ENCODE results near the gene PLA2G4B.

Gene PLA2G4B

DNA sequence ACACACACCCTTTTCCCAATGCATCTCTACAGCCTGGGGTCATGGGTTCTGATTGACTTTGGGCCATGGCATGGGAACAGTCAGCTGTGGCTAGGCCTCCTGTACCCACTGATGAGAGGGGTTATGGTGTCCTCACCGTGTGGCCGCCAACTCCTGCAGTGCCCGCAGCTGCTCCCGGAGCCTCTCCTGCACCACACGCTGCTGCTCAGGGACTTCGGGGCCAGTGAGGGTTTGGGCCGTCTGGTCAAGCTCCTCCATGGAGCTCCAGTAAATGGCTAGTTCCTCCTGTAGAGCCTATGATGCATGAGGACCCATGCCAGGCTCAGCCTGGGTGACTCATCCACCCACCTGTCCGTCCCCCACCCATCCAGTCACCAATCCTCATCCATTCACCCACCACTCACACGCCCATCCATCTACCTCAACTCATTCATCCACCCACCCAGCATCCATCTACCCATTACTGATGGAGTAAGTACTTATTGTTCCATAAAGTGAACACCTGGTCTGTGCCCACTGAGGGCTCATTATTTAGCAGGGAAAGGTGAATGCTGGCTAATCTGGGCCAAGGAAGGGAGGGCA is 33.6 kb downstream of the PLA2G4B start:
- DNase-seq, result no peak

DNA sequence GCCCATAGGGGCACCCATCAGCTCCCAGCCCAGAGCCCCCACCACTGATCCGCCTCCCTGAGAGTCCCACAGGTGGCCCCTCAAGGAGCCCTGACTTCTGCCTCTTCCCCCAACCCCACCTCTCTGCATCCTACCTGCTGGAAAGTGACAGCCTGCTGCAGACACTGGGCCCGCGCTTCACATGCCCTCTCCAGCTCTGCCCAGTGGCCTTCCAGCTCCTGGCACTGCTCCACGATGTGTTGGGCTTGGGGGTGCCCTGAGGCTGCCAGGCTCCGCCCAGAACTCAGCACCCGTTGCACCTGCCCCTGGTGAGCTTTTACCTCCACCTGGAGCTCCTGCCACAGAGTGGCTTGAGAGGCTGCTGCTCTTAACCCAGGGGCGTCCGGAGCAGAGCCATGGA is 35.1 kb downstream of the PLA2G4B start:
- DNase-seq, result no peak

DNA sequence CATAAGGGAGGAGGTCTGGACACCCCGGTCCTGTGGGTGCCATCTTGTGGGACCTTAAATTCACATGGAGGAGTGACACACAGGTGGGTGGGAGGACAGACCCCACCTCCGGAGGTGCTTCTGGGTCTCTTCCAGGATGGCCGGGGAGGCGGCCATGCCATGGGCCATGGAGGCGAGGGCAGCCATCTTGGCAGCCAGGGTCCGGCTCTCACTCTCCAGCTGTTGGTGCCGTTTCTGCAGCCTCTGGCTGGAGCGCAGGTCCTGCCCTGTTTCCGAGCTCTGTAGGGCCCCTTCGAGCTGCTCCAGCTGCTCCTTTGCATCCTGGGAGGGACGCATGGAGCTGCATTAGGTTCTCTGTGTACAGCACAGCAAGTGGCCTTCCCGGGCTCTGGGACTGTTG is 36.1 kb downstream of the PLA2G4B start:
- no peak for DNase-seq

DNA sequence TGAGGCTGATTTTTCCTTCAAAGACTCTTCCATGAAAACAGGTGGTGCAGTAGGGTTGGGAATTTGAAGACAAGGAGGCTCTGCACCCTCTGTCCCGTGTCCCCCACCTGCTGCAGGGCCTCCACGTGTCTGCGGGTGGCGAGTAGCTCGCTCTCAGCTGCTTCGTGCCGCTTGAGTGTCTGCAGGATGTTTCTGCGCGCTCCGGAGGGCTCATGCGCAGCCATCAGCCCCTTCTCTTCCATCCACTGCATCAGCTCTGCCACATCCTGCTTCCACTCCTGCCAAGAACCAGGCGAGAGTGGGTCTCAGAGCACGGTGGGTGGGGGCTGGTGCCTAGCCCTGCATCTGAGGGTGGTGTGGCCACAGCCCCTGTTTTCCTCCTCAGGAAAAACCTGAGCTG is 37.4 kb downstream of the PLA2G4B start:
- DNase-seq, result no peak

DNA sequence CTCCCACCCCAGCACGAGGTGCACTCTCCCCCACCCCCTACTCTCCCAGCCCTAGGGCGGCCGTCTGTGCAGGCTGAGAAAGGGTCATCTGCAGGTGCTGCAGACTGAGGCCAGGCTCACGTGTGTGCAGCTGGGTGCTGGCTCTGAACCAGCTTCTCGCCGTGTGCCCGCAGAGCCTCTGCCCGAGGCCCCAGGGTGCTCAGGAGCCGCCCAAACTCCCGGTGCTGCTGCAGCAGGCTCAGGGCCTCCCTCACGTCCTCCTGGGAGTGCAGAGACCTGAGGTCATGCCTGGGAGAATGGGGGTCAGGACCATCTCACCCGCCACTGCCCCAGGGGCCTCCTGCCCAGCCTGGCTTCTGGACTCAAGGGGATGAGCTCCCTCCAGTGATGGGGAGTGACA is 38.0 kb downstream of the PLA2G4B start:
- DNase-seq, result no peak

DNA sequence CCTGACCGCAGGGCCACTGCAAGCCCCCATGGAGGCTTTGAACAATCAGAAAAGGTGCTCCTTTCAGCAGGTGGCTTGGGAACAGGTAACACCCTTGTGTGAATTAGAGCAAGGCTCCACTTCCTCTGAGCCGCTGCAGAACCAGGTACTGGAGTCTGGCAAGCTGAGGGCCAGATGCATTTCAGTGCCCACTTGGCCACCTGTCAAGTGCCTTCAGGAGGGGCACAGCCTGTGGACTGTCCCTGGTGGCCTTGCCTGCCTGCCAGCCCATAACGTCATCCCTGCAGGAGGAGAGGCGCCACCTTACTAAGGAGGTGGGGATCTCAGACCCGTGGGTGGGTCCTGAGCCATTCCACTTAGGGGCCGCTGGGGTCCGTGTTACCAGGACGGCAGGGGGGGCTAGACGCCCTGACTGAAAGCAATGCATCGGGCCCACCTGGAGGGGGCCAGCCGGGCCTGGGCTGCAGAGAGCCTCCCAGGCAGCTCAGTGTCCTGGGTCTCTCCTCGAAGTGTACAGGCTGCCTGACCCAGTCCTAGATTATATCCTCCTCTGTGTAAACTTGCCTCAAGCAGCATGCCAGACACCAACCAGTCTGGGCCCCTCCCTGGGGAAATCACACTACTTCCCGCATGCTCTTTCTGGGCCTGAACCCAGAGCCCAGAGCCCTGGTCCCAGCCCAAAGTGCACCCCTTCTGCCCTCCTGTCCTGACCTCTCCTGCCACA is 39.1 kb downstream of the PLA2G4B start:
- DNase-seq, result no peak

DNA sequence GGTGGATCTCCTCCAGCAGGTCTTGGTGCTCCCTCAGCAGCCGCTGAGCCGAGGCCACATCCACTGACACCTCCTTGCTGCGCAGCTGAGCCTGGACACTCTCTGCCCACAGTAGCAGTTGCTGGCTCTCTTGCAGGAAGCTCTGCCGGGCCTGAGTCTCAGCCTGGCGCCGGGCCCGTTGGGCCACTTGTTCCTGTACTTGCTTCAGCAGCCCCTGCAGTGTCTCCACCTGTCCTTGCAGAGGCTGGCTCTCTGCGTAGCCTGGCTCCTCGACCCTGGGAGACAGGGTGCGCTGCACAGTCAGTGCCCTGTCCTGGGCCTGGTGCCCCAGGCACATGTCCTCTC is 39.7 kb downstream of the PLA2G4B start:
- no peak for DNase-seq

DNA sequence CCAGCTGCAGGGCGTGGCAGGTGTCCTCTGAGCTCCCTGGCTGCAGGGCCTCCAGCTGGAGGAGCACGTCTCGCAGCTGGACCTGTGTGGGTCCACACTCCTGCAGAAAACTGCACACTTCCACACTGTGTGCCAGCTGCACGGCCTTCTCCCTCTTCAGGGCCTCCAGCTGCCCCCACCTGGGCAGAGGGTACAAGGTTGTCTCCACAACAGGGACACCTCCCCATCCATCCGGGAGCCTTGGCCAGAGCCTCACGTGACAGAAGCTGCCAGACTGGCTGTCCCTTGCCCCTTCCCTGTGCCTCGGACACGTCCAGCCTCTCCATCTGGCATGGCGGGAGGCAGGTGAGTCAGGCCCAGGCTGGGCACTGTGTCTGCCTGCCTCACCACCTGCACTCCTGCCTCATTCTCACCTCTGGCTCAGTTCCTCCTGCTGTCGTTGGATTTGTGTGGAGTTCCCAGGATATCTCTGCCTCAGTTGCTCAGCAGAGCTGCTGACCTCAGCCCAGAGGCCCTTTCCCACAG is 40.7 kb downstream of the PLA2G4B start:
- DNase-seq, result no peak

DNA sequence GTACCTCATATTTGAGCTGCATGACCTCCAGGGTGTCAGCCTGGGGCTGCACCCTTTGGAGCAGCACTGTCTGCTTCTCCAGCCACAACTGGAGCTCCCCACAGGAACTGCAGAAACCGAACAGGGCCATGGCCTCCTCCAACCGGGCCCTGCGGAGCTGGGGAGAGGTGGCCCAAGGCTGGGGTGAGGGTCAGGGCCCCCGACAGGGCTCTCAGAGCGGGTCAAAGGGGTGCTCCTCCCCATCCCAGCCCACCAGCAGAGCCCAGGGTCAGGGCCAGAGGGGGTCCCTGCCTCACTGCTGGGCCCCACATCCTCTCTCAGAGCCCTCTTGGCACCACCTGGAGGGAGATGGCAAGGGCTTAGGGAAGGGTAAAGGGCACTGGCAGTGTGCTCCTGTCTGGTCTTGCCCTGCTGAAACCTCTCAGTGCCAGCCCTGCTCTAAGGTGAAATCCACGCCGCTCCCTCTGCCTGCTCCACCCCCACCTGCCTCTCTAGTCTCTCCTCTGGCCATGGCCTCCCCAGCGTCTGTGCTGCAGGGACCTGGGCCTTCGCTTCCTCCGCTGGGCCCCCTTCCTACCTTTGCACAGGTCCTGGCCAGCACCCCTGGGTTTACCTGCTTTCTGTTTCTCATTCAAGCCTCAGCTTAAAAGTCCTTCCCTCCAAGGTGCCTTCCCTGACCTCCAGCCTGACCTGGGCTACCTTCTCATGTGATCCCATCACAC is 41.7 kb downstream of the PLA2G4B start:
- no peak for DNase-seq

DNA sequence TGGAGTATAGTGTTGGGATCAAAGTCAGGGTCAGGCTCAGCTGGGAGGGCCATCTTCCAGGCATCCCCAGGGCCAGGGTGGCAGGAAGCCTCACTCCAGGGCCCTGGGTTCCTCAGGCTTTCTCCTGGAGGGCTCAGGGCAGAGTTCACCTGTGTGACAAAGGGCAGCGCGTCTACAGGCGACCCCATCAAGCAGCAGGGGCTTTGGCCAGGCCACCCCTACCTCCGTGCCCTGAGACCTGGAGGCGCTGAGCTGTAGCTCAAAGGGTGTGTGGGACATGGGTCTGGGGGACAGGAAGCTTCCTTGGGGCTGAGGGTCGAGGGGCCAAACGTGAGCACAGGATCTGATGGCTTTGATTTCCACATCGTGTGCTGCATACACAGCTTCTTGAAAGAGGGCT is 42.4 kb downstream of the PLA2G4B start:
- no peak for DNase-seq

DNA sequence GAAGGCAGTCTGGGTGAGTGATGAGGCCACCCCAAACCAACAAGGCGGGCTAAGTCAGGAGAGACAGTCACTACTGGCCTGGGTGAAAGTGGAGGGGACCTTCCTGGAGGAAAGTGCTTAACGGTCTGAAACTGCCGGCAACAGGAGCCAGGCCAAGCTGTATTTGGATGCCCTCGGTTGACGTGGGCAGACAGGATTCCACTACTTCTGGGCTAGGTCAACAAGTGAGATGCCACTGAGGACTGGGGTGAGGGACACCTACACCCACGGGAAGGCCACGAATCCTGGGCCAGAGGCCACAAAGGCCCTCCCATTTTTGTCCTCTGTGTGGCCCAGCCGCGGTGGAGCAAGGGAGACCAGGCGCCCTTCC is 42.9 kb downstream of the PLA2G4B start:
- no peak for DNase-seq

DNA sequence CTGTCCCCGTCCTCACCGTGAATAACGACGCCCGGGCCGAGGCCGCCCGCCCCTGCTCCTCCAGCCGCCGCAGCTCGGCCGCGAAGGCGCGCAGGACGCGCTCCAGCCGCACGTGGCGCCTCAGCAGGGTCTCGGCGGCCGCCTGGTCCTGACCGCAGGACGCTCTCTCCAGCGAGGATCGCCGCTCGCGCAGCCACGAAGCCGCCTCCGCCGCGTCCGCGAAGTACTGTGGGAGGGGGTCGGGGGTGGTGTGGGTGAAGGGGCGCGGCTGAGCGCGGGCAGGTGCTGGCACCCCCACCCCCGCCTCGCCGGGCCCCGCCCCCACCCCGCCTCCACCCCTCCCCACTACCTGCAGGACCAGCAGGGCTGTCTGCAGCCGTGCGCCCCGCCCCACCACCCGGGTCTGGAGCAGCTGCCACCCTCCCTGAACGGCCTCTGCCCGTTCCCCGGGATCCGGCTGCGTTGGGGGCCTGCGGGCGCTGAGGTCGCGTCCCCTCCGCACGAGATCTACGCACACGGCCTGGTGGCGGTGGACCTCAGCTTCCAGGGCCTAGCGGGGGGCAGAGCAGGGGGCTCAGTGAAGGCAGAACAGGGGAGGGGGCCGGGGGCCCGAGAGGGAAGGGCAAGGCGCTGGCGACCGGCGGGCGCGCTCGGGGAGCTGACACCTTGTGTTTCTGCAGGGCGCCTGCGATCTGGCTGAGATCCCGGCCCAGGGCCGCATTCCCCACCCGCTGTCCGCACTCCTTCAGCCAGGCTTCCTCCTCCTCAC is 43.5 kb downstream of the PLA2G4B start:
- DNase-seq, result no peak

DNA sequence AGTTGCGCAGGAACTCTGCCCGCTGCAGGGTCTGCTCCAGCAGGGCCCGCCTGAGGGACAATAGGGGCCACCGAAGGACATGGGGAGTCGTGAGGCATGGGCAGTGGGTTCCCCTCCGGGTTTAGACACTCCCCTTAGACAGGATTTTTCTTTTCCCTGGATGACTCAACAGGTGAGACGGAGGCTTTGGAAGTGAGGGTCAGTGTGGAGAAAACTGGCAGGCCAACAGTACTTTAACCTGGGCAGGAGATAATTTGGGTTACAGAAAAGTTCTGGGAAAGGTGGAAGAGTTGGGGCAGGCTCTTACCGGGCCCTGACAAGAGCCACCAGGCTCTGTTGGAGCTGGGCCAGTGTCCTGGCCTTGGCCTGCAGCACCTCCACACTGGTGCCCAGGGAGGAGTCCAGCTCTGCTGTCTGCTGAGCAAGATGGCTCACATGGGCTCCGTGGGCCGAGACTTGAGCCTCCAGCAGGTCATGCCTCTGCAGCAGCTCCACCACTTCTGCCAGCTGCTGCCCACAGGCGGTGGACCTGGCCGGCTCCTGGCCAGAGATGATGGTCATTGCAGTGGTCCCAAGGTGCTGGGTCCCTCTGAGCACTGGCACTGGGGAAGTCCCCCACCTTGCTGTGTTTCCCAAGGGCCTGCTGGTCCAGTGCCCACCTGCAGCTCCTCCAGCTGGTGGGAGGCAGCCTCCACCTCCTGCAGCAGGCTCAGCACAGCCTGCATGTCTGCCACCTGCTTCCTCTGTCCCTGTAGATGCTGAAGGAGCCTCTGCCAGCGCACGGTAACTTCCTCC is 44.2 kb downstream of the PLA2G4B start:
- no peak for DNase-seq

DNA sequence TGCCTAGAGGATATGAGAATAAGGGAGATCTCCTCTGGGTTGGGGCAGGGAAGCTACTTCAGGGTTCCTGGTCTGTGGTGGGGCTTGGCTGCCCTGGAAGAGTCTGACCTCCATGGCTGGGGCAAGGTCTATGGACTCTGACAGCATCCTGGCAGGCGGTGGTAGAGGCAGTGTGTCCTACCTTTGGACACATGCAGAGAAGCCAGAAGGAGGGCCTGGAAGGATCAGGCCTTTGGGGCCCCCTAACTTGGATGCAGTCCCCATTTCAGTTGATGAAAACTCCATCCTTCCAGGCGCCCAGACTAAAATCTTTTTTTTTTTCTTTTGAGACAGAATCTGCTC is 44.8 kb downstream of the PLA2G4B start:
- DNase-seq, result no peak

DNA sequence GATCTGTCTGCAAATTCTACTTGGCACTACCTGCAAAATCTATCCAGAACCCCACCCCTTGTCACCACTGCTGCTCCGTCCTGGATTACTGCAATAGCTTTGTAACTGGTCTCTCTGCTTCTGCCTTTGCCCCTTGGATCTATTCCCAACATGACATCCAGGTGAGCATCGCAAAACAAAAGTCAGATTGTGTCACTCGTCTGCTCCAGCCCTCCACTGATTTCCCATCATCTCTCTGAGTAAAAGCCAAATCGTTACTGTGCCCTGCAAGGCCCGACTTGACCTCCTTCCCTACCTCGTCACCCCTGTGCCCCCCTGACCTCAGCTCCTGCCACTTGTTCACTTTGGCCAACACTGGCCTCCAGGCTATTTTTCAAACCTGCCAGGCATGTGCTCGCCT is 45.8 kb downstream of the PLA2G4B start:
- no peak for DNase-seq

DNA sequence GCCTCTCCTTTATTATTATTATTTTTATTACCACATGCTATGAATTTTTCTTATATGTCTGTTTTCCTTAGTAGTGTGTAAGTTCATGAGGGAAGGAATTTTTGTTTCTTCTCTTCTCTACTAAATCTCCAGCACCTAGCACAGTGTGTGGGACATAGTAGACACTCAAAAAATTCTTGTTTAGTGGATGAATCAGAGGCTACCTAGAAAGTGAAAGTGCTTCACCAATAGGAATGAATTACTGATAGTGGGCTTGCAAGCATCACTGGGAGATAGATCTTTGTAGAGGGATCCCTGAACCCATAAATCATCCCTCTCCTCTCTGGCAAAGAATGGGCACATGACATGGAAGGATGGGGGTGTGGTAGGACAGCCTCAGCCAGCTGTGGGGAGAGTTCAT is 46.7 kb downstream of the PLA2G4B start:
- no peak for DNase-seq

DNA sequence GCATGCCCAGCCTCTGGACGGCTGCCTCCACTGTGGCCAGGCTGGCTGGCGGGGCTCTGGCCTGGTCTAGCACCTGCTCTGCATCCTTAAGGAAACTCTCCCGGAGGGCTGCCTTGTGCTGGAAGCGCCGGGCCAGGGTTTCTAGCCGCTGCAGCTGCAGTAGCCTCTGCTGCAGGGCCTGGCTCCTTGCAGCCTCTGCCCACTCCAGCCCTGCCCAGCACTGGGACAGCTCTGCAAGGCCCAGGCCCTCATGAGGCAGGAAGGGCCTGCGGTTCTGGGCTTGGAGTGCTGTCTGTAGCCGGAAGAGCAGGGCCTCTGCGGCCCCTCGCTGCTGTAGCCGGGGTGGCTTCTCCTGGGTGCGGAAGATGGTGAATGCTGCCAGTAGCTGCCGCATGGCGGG is 47.2 kb downstream of the PLA2G4B start:
- no peak for DNase-seq

DNA sequence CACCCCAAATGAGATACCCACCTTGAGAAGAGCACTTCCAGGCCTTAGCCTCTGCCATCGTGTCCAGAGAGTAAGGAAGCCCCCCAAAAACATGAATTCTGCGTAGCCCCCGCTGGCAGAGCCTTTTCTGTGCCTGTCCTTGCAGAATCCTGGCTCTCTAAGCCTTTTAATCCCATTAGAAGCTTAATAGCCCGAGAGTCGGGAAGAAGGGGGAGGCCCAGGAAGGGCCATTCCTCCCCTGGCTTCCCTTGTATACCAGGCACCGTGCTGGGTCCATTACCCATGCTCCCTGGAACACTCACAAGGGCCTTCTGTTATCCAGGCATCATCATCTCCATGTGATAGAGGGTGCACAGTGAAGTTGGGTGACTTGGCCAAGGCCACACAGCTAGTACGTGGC is 48.1 kb downstream of the PLA2G4B start:
- no peak for DNase-seq

DNA sequence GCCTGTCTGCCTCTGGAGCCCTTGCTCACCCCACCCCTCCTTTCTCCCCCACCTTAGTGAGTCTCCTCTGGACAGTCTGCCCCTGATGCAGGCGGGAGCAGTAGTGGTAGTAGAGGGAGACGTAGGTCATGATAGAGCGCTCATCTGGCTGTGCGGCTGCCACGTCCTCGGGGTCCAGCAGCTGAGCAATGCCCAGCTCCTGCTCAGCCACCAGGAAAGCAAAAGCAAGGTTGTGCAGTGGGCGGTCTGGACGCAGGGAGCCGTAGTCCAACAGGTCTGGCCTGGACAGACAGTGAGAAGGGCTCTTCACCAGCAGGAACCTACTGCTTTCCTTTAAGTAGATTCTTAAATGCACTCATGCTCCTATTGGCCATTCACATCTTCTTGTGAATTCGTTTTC is 48.5 kb downstream of the PLA2G4B start:
- DNase-seq, result no peak

DNA sequence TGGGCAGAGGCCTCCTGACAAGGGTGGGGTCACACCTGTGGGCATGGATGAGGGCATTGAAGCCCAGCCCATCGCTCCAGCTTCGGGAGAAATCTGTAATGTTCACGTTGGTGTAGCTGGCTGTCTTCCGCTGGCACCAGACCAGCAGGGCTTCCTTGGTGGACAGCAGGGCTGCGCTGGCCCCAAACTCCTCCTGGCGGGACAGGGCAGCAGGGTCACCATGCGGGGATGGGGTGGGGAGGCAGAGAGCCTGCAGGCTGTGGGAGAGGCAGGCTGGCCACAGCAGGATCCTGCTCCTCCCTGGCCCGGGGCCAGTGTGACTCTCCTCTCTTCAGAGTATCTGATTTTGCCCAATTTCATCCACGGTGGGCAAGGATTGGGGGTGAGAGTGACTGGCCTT is 49.2 kb downstream of the PLA2G4B start:
- no peak for DNase-seq

DNA sequence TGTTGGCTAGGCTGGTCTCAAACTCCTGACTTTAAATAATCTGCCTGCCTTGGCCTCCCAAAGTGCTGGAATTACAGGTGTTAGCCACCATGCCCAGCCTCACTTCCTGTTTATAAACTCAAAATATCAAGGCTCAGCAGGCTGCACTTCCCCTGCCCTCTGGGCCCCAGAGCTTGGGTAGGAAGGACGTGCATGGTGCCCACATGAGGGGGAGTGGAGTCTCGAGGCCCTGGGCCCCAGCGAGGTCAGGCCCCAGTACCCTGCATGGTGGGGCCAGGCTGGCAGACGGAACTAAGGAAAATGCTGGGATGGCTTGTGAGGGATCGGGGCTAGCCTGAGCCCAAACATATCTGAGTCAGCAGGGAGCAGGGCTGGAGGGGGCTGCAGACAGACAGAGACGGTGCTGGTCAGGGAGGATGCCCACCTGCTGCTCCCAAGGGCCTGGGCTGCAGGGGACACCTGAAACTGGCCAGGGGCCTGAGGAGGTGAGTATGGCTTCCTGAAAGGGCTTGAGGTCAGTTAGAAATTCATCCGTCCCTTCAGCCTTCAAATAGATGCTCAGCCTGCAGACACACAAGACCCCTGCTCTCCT is 50.1 kb downstream of the PLA2G4B start:
- no peak for DNase-seq

DNA sequence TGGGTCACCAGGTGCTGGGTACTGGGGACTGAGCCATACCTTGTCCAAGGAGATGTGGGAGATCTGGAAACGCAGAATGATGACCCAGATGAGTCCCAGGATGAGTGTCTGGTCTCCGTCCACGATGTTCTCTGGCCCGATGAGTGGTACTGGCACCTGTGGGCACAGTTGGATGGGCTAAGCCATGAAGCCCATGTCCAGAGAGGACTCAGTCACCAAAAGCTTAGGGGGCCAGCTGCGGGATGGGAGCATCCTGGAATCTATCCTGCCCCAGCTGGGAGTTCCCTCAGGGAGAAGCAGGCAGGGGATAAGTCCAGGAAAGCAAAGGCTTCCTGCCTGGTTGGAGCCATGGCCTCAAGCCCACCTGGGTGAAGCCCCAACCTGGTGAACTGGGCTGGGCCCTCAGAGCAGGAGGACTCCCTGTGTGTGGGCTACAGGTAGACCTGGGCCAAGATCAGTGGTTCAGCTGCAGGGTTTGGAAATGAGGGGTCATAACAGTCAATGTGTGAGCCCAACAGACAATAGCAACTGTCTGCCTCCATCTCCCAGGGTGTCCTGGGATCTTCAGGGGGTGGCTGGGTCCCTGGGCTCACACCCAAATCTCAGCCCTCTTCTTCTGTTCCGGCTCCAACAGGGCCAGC is 51.5 kb downstream of the PLA2G4B start:
- DNase-seq, result no peak
